OCI-LY3 (cell line): Measurements from ENCODE around the gene APOA1.

Experiments
- EZH2phosphoT487 ChIP-seq: fragments of 200-600 bp; shearing (Covaris generic); IDR thresholded peaks from 2 replicates; pipeline ENCODE4 v1.6.1; 2018; ENCODE audit warnings: antibody characterized with exemption, mixed run types, low read depth
- TF ChIP-seq, protein P1 (sequence below): fragments of 200-600, 300-600 bp; sonication (generic); IDR thresholded peaks from 2 replicates; pipeline ENCODE4 v1.5.1; 2014; ENCODE audit warnings: antibody characterized with exemption, low read length, low read depth

DNA sequence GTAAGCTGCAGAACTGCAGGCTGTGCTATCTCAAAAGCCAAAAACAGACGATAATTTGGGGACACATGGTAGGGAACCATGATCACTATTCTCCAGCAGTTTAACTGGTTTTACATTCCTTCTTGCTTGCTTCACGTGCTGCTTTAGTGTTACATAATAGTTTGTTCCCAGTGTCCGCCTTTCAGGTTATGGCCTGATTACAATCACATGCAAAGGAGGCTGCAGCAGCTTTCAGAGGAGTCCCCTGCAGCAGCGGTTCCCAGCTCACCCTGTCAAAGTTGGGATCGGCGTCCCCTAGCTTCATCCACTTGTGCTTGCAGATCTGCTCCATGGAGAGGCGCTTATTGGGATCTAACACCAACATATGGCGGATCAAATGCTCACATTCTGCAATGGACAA is 39.2 kb upstream of the APOA1 start:
- TF ChIP-seq, protein P1, sequence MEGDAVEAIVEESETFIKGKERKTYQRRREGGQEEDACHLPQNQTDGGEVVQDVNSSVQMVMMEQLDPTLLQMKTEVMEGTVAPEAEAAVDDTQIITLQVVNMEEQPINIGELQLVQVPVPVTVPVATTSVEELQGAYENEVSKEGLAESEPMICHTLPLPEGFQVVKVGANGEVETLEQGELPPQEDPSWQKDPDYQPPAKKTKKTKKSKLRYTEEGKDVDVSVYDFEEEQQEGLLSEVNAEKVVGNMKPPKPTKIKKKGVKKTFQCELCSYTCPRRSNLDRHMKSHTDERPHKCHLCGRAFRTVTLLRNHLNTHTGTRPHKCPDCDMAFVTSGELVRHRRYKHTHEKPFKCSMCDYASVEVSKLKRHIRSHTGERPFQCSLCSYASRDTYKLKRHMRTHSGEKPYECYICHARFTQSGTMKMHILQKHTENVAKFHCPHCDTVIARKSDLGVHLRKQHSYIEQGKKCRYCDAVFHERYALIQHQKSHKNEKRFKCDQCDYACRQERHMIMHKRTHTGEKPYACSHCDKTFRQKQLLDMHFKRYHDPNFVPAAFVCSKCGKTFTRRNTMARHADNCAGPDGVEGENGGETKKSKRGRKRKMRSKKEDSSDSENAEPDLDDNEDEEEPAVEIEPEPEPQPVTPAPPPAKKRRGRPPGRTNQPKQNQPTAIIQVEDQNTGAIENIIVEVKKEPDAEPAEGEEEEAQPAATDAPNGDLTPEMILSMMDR: no peak
- TF ChIP-seq EZH2phosphoT487: no peak
